22Rv1 (cell line): ENCODE data around the gene HMGCS2.

ENCODE experiments used
- H3K27ac ChIP-seq: fragments of 450-650 bp; 2 replicates; pipeline ENCODE4 v1.5.1; 2017
- ZFX ChIP-seq: fragments of 450-650 bp; IDR thresholded peaks from 2 replicates; pipeline ENCODE4 v1.6.1; 2017; ENCODE audit warnings: antibody characterized with exemption, borderline replicate concordance
- TF ChIP-seq, protein P1 (sequence below): fragments of 450-650 bp; IDR thresholded peaks from 2 replicates; pipeline ENCODE4 v1.5.1; 2017; ENCODE audit warnings: mild to moderate bottlenecking

The HMGCS2 gene

DNA sequence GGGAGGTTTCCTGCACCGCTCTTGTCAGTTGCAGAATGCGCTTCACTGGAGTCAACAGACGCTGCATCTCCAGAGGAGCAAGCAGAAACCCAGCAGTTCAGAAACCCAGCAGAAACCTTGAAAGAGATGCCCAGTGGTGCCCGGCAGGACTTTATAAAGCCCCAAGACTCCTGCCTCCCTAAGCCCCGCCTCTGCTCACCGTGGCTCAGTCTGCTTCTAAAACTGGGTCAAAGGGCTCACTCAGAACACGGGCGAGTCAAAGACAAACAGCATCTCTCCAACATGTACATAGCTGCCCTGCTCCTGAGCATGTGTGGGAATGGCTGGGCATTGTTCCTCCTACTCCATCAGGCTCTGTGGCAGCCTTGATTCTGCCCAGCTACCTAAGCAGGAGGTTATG is at the start of gene HMGCS2:
Gene HMGCS2 (minus strand): TSS at position 128 of the 400 bp plus-strand sequence. CDS start 61 bp downstream, at position 67.
- peak within 1 kb of the TSS; percentile 94 for H3K27ac ChIP-seq
- TF ChIP-seq, protein P1, sequence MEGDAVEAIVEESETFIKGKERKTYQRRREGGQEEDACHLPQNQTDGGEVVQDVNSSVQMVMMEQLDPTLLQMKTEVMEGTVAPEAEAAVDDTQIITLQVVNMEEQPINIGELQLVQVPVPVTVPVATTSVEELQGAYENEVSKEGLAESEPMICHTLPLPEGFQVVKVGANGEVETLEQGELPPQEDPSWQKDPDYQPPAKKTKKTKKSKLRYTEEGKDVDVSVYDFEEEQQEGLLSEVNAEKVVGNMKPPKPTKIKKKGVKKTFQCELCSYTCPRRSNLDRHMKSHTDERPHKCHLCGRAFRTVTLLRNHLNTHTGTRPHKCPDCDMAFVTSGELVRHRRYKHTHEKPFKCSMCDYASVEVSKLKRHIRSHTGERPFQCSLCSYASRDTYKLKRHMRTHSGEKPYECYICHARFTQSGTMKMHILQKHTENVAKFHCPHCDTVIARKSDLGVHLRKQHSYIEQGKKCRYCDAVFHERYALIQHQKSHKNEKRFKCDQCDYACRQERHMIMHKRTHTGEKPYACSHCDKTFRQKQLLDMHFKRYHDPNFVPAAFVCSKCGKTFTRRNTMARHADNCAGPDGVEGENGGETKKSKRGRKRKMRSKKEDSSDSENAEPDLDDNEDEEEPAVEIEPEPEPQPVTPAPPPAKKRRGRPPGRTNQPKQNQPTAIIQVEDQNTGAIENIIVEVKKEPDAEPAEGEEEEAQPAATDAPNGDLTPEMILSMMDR, result no peak
- no peak for TF ChIP-seq ZFX

DNA sequence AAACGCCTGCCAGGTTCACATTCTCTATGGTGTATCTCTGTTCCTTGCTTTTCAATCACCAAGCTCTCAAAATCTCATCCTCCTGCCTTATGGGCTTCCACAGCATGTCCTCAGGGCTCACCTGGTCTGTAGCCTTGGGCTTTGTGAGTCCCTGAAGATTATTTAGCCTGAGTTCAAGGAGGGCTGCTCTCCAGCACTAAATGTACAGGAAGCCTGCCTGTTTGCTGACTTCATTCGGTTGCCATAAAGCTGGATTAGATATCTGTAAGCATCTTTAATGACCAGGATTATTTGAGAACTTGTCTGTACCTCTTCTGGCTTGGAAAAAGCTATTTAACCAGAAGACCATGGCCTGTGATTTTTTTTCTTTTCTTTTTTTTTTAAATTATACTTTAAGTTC is 49.5 kb upstream of the HMGCS2 start:
- H3K27ac ChIP-seq, result no peak overlapping the region
- no peak for TF ChIP-seq ZFX
- TF ChIP-seq, protein P1, result no peak

DNA sequence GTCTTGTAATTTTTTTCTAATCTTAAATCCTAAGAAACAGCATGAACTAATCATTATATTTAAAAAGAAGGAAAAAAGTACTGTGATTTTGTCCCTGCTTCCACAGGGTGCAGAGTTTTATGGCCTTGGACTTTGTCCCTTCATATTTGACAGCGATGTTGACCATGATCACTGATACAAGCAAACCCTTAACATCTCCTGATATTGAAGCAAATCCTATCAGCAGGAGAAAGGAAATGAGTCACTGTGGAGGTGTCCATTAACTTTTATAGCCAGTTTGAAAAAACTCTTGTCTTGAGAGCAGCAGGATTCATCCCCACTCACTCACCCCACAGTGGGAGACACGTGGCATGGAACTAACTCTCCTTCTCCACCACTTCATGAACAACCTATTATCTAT is 47.7 kb upstream of the HMGCS2 start:
- peak overlapping the region; percentile 15; the same call in 1 of the 2 replicates for H3K27ac ChIP-seq
- TF ChIP-seq, protein P1, result no peak
- TF ChIP-seq ZFX, result no peak

DNA sequence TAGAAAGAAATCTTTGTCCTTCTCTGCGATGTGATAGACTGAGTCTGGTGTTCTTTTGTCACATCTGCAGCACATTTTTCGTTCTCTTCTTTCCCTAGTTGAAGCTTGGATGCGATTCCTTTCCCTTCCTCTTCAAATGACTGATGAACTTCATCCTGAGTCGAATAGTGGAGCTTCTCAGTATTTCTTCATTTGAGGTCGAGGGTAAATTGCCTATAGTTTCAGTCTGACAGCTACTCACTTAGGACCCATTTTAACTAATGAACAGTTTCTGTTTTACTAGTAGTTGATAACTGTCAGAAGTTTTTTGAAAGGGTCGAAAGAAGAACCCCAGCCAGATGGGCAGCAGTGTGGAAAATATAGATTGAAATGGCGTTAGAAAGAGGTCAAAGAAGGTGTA is 47.2 kb upstream of the HMGCS2 start:
- TF ChIP-seq, protein P1, result no peak
- TF ChIP-seq ZFX, result no peak
- H3K27ac ChIP-seq, result no peak overlapping the region

DNA sequence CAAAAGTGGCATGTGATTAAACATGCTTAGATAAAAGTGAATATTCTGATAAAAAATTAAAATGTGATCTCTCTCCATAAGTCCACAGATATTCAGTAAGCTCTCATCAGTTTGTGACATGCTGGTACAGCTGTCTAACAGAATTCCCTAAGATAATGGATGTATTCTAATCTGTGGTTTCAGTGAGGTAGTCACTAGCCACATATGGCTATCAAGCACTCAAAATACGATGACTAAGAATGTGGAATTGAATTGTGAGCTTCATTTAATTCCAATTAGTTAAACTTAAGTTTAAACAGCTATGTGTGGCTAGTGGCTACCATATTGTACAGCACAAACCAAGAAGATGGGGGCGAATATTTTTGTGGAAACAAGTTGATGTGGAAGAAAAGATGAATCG is 46.7 kb upstream of the HMGCS2 start:
- H3K27ac ChIP-seq, result no peak overlapping the region
- TF ChIP-seq ZFX, result no peak
- TF ChIP-seq, protein P1, result no peak

DNA sequence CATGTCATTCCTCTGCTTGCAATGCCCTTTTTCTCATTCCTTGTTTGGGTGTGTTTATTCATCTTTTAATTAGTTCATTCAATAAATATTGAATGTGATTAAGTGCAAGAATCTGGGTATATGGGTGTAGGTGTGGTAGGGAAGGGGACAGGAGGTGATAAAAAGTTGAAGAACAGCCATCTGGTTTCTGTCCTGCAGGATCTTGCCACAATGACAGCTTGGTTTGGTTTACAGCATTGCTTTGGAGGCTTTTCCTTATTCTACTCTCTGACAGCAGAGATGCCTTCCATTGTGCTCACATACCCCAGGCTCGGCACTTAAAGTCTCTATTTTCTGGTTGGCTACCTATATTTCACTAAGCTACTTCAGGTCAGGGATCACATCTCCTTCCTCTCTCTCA is 45.6 kb upstream of the HMGCS2 start:
- no peak for TF ChIP-seq ZFX
- no peak overlapping the region for H3K27ac ChIP-seq

DNA sequence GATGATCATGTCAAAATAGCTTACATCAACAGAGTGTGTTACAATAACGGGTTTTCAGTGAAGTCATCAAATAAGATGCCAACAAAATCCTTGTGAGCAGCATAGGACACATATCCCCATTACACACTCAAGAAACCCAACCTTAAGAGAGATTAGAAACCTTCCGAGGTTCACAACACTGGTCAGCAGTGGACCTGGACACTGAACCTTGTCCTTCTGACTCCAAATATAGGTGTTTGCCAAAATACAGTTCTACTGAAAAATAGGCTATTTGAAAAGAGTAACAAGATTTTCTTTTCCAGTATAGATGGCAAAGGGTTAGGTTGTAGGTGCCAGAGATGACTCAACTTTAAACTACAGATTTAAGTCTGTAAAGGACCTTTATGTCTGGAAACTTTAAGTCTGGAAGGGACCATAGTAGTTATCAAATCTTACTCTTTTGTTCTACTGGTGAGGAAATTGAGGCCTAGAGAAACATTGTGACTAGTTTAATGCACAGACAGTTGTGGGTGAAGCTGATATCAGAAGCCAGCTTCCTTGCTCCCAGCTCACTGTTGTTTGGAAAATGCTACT is 43.4 kb upstream of the HMGCS2 start:
- no peak overlapping the region for H3K27ac ChIP-seq
- TF ChIP-seq ZFX, result no peak
- TF ChIP-seq, protein P1, result no peak

DNA sequence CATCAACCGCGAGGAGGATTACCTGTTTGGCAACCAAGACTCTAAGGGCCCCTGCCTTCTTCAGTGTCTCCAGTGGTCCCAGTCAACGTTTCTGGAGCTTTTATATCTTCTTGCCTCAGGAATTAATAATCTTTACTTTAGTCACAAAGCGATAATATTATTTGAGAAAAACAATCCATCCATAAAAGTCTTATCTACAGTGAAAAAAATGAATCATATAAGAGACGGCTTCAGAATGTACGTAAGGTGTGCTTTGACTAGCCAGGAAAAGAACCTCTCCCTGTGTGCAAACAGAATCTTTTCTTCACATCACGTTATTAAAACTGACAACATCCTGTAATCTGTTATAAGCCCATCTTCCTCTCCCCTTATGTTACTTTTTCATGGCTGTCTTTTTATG is 42.7 kb upstream of the HMGCS2 start, which contains the start of gene REG4:
Gene REG4 (minus strand): TSS at position 74 of the 400 bp plus-strand sequence. CDS start 2,691 bp downstream, outside the sequence.
- H3K27ac ChIP-seq, result no peak within 1 kb of the TSS
- TF ChIP-seq ZFX, result no peak
- TF ChIP-seq, protein P1, result no peak
